Measurements from ENCODE around the gene TRIM66. TPM values are rescaled to one million over a fixed set of nuclear protein-coding genes. Genes with fewer than 3 reads are reported as not detected.
A peak's percentile ranks its signal among the peaks of the same experiment; 100 is the strongest.

Gene TRIM66
- total RNA-seq, 1 experiment from 2014 or later = 2.1 TPM

- H2BK12ac ChIP-seq (ENCODE audit: insufficient read length, low read depth, low read length) = no peak overlapping the region
- H2BK15ac ChIP-seq (ENCODE audit: low read depth, low read length) = no peak overlapping the region
- H4K20me1 ChIP-seq (ENCODE audit: control insufficient read depth, insufficient read depth, insufficient read length) = no peaks in the 10 kb centered on the region
These were observed 7.3 kb upstream of the TRIM66 start for GRCh38 chr11:8689726-8690255.

More at GRCh38 chr11:8689726-8690255, 7.3 kb upstream of the TRIM66 start:
- H3K27me3 Mint-ChIP-seq (ENCODE audit: low read depth) = no peaks in the 10 kb centered on the region; the same call in 1 of the 2 replicates
- H3K9me3 Mint-ChIP-seq = no peaks in the 10 kb centered on the region; a peak in 1 of 5 replicates
- no peak overlapping the region for H3K27ac ChIP-seq (ENCODE audit: insufficient read length, low read depth, low read length)
- H3K4me1 Mint-ChIP-seq = peaks cover 42 to 55% of the 10 kb centered on the region in 2 experiments
- H3K79me2 ChIP-seq (ENCODE audit: insufficient read depth, low read length) = no peaks in the 10 kb centered on the region; the same call in 1 of the 2 replicates
- H2BK20ac ChIP-seq (ENCODE audit: low read depth, low read length, poor library complexity, severe bottlenecking) = no peak overlapping the region
- no peak overlapping the region for H3K56ac ChIP-seq (ENCODE audit: insufficient read length, low read depth, low read length)
- H2AFZ ChIP-seq (ENCODE audit: low read length) = no peak overlapping the region
- H3K4me1 ChIP-seq (ENCODE audit: insufficient read depth, low read length) = peaks cover 5% of the 10 kb centered on the region
- no peak overlapping the region for H4K5ac ChIP-seq (ENCODE audit: insufficient read length, low read depth, low read length)
- no peak overlapping the region for H2BK5ac ChIP-seq (ENCODE audit: insufficient read length, low read length)
- H3K14ac ChIP-seq (ENCODE audit: insufficient read depth, low read length) = no peak overlapping the region
- H3T11ph ChIP-seq (ENCODE audit: low read length) = no peak overlapping the region
- no peaks in the 10 kb centered on the region for H3K9me3 ChIP-seq (ENCODE audit: control insufficient read depth, low read depth, low read length)
- H3K27ac Mint-ChIP-seq = peak overlapping the region; percentile 96 to 98 (median 97); a peak in 6 of 7 replicates
- WGBS (ENCODE audit: extremely low coverage, insufficient read length, low lambda C conversion rate) = no CpG with 5 or more reads among the region's 8 CpGs
- no peak overlapping the region for H4K8ac ChIP-seq (replicated peaks; ENCODE audit: insufficient read length, low read depth, low read length)
- peak overlapping the region; percentile 66 for H3K9ac ChIP-seq (ENCODE audit: extremely low read depth, insufficient read length, low read length)
- peaks cover 38 to 88% (median 65%) of the 10 kb centered on the region in 3 experiments for H3K36me3 Mint-ChIP-seq (ENCODE audit: insufficient read depth in 1 of 3, low read depth in 3 of 3)
- no peaks in the 10 kb centered on the region for H3K27me3 ChIP-seq (ENCODE audit: insufficient read depth, low read length)
- H3K23ac ChIP-seq (ENCODE audit: insufficient read length, low read depth, low read length) = no peak overlapping the region
- peak; percentile 15 for DNase-seq
- H2AK5ac ChIP-seq (ENCODE audit: insufficient read length, low read length) = no peak overlapping the region
- peaks cover 4% of the 10 kb centered on the region for H3K23me2 ChIP-seq (ENCODE audit: insufficient read length, low read depth, low read length, poor library complexity, severe bottlenecking)
- H3K4me2 ChIP-seq (ENCODE audit: insufficient read depth, insufficient read length, low read length) = peak overlapping the region; percentile 41
- peak overlapping the region; percentile 75 to 77 for H3K4me3 Mint-ChIP-seq
- H3K18ac ChIP-seq (ENCODE audit: insufficient read length, low read depth, low read length) = no peak overlapping the region
- TF ChIP-seq, protein P1, sequence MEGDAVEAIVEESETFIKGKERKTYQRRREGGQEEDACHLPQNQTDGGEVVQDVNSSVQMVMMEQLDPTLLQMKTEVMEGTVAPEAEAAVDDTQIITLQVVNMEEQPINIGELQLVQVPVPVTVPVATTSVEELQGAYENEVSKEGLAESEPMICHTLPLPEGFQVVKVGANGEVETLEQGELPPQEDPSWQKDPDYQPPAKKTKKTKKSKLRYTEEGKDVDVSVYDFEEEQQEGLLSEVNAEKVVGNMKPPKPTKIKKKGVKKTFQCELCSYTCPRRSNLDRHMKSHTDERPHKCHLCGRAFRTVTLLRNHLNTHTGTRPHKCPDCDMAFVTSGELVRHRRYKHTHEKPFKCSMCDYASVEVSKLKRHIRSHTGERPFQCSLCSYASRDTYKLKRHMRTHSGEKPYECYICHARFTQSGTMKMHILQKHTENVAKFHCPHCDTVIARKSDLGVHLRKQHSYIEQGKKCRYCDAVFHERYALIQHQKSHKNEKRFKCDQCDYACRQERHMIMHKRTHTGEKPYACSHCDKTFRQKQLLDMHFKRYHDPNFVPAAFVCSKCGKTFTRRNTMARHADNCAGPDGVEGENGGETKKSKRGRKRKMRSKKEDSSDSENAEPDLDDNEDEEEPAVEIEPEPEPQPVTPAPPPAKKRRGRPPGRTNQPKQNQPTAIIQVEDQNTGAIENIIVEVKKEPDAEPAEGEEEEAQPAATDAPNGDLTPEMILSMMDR (conservative IDR thresholded peaks at IDR 0.05) = no peak
- no peak overlapping the region for H2BK120ac ChIP-seq (ENCODE audit: low read depth, low read length, poor library complexity, severe bottlenecking)
- H4K91ac ChIP-seq (ENCODE audit: insufficient read length, low read depth, low read length) = no peak overlapping the region
- H3K4ac ChIP-seq (ENCODE audit: low read depth, low read length) = no peak overlapping the region
- no peaks in the 10 kb centered on the region for H3K79me1 ChIP-seq (ENCODE audit: insufficient read depth, low read depth, low read length, poor library complexity, severe bottlenecking)
